IPS DF 6.9 (cell line): Measurements from ENCODE around the gene ADAMTSL2.

Experiments used
- DNase-seq: peaks from one replicate; pipeline ENCODE4 v3.0.0-alpha.2; 2013; ENCODE audit warnings: low read depth, low spot score
- H3K27ac ChIP-seq: one replicate; pipeline ENCODE4 v1.5.1; 2013; ENCODE audit warnings: low read length, control low read depth
- H3K27me3 ChIP-seq: 2 replicates; pipeline ENCODE4 v1.6.1; 2013; ENCODE audit warnings: mild to moderate bottlenecking, low read length; ENCODE audit not compliant: control insufficient read depth, insufficient read depth
- H3K36me3 ChIP-seq: 2 replicates; pipeline ENCODE4 v1.6.1; 2013; ENCODE audit warnings: low read length; ENCODE audit not compliant: control insufficient read depth, insufficient read depth
- H3K4me1 ChIP-seq: 2 replicates; pipeline ENCODE4 v1.6.1; 2013; ENCODE audit warnings: low read length; ENCODE audit not compliant: control insufficient read depth, insufficient read depth
- H3K4me3 ChIP-seq: 2 replicates; pipeline ENCODE4 v1.5.1; 2013; ENCODE audit warnings: mild to moderate bottlenecking, low read length
- H3K9me3 ChIP-seq: 2 replicates; pipeline ENCODE4 v1.6.1; 2013; ENCODE audit warnings: low read length, inconsistent platforms; ENCODE audit not compliant: control insufficient read depth, insufficient read depth
- WGBS: extraction: QIAGEN DNeasy Blood & Tissue Kit; methylation state at CpG from one replicate; pipeline ENCODE4 v1.1.7; 2013; ENCODE audit warnings: mixed read lengths, missing lambda C conversion rate; ENCODE audit not compliant: insufficient read length, insufficient coverage; 5-methylcytosine and 5-hydroxymethylcytosine counted together

Gene ADAMTSL2

DNA sequence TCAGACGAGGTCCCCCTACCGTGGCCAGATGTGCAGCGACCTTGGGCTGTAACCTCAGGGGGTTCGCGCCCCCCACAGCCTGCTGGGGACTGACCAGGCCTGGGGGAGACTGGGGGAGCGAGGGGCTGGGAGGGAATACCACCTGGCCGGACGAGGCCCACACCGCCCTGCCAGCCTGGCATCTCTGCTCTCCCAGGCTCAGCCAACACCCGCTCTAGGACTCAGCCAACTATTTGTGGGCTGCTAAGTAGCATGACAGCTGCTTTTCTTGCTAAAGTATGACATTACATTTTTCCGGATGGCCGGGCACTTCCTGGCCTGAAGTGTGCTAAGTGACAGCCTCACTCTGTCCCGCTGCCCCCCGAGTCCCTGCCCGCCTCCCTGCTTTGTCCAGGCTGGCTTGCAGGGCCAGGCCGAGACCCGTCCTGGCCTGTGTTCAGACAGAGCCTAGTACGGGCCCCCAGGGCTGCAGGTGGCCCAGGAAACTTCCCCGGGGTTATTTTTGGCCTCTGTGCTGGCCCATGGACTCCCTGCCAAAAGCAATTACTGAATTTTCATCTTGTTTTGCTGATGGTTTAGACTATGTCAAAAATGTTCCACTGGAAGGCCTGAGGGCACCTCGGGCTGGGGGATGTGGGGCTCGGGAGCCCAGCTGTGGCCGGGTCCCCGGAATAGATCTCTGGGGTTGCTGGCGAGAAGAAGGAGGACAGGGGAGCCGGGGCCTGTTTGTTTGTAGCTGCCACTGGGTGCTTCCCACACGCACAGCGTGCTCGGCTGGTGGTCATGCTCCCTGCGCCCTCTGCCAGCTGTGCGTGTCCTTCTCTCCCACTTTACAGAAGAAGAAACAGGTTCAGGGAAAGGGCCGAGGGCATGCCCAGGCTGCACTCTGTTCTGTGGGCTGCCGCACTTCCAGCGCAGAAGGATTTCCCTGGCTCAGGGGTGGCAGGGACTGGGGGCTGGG lies 42.2 kb upstream of the ADAMTSL2 start:
- Histone ChIP-seq H3K4me1 (no peaks in the 10 kb centered on the region; the same call in 1 of the 2 replicates), H3K36me3 (no peaks in the 10 kb centered on the region; the same call in 1 of the 2 replicates), H3K27me3 (no peaks in the 10 kb centered on the region), H3K27ac (no peak overlapping the region), H3K9me3 (no peaks in the 10 kb centered on the region), H3K4me3 (no peak overlapping the region)
- DNase-seq, result no peak
- no CpG with 5 or more reads among the region's 33 CpGs for WGBS

DNA sequence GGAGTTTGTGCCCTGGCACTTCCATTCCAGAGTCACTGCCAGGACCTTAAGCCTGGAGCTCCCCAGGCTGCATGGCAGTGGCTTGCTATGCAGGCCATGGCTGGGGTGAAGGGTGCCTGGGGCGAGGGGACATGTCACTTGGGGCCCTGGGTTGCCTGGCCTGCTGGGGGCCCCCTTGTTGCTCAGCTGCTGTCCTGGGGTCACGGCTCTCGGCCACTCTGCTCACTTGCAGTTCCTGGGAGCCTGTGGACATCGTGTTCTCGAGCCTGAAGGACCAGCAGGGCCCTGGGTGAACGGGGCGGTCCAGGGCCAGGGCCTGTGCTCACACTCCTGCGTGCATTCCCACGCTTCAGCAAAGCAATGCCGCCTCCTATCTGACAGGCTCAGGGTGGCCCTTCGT lies 41.1 kb upstream of the ADAMTSL2 start:
- Histone ChIP-seq H3K27ac (no peak overlapping the region), H3K9me3 (no peaks in the 10 kb centered on the region), H3K4me3 (no peak overlapping the region), H3K4me1 (no peaks in the 10 kb centered on the region; the same call in 1 of the 2 replicates), H3K27me3 (no peaks in the 10 kb centered on the region), H3K36me3 (no peaks in the 10 kb centered on the region; the same call in 1 of the 2 replicates)
- whole genome bisulfite sequencing, result no CpG with 5 or more reads among the region's 11 CpGs
- DNase-seq, result no peak

DNA sequence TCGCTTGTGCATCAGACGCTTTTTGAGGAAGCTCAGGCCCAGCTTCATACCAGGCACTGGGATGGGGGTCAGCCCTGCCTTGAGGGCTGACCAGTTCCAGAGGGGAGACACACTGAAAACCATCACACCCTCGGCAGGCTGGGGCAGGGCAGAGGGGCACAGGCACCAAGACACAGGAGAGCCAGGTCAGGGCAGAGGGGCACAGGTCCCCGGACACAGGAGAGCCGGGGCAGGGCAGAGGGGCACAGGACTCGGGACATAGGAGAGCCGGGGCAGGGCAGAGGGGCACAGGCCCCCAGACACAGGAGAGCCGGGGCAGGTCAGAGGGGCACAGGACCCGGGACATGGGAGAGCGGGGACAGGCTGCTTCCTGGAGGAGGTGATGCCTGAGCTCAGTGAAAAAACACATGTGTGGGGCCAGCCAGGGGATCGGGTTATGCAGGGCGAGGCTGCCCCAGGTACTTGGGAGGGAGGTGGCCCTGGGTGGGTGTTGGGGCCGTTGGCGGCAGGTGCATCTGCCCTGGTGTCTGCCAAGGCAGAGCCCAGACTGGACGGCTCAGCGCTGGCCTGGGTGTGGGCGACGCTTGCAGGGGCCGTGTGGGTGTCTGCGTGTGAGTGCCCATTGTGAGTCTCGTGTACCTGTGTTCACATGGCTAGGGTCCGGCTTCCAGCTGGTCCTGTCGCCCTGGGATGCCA lies 40.5 kb upstream of the ADAMTSL2 start:
- Histone ChIP-seq H3K27ac (no peak overlapping the region), H3K36me3 (no peaks in the 10 kb centered on the region; the same call in 1 of the 2 replicates), H3K9me3 (no peaks in the 10 kb centered on the region), H3K27me3 (no peaks in the 10 kb centered on the region), H3K4me1 (no peaks in the 10 kb centered on the region; the same call in 1 of the 2 replicates), H3K4me3 (no peak overlapping the region)
- no peak for DNase-seq
- no CpG with 5 or more reads among the region's 23 CpGs for WGBS

DNA sequence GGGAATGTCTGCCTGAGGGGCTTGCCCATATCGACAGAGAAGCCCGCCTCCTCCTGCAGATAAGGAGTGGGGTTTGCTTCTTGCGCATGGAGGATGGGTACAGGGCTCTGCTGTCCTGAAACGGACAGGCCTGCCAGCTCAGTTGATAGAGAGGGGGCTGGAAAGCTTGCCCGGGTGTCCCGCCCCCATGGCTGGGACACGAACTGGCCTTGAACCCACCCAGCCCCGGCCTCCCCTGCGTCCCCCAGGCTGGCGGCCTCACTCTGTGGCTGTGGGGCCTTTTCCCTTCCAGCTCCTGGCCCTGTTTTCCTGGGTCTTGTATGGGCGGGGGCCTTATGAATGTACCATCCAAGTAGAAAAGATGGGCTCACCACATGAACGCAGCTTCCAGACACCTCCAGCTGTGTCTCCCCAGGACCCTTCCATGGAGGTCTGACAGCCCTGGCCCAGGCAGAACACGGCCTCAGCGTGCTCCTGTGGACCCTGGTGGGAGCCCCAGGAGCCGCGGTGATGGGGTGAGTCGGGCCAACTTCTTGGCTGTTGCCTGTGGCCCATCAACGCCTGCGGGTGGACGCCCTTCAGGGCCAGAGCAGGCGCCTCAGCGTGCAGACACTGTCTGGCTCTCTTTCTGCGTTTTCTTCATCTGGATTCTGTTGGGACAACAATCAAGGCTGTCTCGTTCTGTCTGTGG lies 39.7 kb upstream of the ADAMTSL2 start:
- H3K36me3 ChIP-seq, result no peaks in the 10 kb centered on the region; the same call in 1 of the 2 replicates
- no peak for DNase-seq
- no peaks in the 10 kb centered on the region; the same call in 1 of the 2 replicates for H3K4me1 ChIP-seq
- H3K4me3 ChIP-seq, result no peak overlapping the region
- no peak overlapping the region for H3K27ac ChIP-seq
- no CpG with 5 or more reads among the region's 24 CpGs for WGBS
- H3K27me3 ChIP-seq, result no peaks in the 10 kb centered on the region
- H3K9me3 ChIP-seq, result no peaks in the 10 kb centered on the region

DNA sequence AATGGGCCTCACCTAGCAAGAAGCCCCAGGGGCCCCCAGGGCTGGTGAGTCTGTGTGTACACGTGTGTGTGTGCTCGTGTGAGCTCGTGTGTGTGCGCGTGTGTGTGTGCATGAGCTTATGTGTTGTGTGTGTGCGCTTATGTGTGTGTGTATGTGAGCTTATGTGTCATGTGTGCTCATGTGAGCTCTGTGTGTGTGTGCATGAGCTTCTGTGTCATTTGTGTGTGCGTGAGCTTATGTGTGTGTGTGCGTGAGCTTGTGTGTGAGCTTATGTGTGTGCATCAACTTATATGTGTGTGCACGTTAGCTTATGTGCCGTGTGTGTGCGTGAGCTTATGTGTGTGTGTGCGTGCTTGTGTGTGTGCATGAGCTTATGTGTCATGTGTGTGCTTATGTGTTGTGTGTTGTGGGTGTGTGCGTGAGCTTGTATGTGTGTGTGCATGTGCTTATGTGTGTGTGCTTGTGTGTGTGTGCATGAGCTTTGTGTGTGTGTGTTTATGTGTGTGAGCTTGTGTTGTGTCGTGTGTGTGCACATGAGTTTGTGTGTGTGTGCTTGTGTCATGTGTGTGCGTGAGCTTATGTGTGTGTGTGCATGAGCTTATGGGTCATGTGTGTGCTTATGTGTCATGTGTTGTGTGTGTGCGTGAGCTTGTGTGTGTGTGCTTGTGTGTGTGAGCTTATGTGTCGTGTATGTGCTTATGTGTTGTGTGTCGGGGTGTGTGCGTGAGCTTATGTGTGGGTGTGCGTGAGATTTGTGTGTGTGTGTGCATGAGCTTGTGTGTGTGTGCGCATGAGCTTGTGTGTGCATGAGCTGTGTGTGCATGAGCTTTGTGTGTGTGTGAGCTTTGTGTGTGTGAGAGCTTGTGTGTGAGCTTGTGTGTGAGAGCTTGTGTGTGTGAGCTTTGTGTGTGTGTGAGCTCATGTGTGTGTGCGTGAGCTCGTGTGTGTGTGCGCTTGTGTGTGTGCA lies 38.9 kb upstream of the ADAMTSL2 start:
- WGBS, result 100% methylated on average over 3 of the region's 24 CpGs
- no peak overlapping the region for H3K4me3 ChIP-seq
- H3K27me3 ChIP-seq, result no peaks in the 10 kb centered on the region
- H3K9me3 ChIP-seq, result no peaks in the 10 kb centered on the region
- DNase-seq, result no peak
- no peak overlapping the region for H3K27ac ChIP-seq
- H3K36me3 ChIP-seq, result no peaks in the 10 kb centered on the region; the same call in 1 of the 2 replicates
- no peaks in the 10 kb centered on the region; the same call in 1 of the 2 replicates for H3K4me1 ChIP-seq

DNA sequence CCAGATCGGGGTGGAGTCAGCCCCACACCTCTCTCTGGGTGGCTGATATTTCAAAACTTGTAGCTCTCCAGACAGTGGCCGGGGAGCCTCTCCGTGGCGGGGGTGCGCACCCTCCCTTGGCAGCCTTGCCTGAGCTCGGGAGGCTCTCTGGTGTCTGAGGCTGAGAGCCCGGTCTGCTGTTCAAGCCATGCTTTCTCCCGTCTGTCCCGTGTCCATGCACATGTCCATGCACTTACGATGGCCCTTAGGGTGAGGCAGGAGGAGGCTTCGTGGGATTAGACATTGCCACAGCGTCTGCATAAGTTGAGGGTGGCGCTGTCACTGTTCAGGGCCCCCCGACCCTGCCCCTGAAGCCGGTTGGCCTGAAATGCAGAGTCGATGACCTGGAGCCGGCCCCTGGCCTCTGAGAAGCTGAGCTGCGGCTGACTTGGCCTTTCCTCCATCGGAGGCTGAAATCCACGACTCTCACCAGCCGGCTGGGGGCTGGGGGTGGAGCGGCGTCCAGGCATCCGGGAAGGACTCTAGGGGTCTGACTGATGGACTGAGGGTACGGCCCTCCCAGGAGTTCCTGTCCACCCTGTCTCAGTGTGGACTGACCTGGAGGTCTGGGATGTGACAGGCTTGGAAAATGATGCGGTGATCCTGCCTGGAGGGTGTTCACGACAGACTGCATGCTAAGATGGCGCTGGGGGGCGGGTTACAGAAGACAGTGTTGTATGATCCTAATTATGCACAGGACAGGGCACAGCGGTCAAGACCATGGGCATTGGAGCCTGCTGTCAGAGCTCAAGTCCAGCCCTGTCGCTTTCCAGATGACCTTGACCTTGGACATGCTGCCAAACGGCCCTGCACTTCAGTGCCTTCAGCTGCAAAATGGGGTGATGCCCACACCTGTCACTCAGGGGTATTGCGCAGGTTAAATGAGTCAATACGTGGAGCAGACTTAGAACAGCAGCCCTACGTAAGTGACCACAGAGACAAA lies 37.4 kb upstream of the ADAMTSL2 start:
- no peak overlapping the region for H3K4me3 ChIP-seq
- no peak for DNase-seq
- H3K9me3 ChIP-seq, result no peaks in the 10 kb centered on the region
- no peaks in the 10 kb centered on the region; the same call in 1 of the 2 replicates for H3K4me1 ChIP-seq
- no CpG with 5 or more reads among the region's 35 CpGs for WGBS
- no peak overlapping the region for H3K27ac ChIP-seq
- no peaks in the 10 kb centered on the region for H3K36me3 ChIP-seq
- H3K27me3 ChIP-seq, result no peaks in the 10 kb centered on the region

DNA sequence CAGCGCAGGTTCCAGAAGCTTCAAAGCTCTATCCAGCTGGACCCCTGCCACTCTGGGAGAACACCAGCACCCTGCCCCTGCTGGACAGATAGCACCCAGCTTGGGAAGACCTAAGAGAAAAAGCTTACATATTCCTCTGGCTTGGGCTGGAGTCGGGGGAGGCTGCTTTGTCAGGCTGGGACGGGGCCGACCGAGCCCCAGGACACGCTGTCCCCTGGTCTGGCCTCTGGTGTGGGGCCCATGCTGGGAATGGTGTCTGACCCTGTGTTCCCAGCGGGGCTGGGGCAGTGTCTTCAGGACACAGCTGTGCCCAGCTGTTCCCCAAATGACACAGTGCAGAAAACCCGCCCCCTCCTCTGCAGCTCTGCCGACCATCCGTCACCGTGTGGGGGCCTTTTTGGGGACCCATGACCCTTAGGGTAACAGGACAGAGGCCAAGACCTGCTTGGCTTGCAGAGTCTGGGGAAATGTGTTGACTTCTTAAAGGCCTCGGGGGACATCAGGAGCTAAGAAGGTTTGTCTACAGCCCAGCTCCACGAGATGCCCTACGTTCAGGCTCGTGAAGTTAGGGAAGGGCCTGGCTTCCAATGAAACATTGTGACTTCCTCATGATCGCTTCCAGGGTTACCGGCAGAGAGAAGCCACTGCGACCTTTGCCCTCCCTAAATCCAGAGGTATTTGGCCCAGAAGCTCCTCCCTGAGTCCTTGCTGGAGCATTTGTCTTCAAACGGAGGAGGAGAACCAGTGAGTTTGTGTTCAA lies 35.2 kb upstream of the ADAMTSL2 start:
- H3K4me1 ChIP-seq, result no peaks in the 10 kb centered on the region
- no peak for DNase-seq
- H3K4me3 ChIP-seq, result no peak overlapping the region
- no peaks in the 10 kb centered on the region for H3K27me3 ChIP-seq
- no CpG with 5 or more reads among the region's 19 CpGs for WGBS
- no peak overlapping the region for H3K27ac ChIP-seq
- H3K9me3 ChIP-seq, result no peaks in the 10 kb centered on the region
- no peaks in the 10 kb centered on the region for H3K36me3 ChIP-seq

DNA sequence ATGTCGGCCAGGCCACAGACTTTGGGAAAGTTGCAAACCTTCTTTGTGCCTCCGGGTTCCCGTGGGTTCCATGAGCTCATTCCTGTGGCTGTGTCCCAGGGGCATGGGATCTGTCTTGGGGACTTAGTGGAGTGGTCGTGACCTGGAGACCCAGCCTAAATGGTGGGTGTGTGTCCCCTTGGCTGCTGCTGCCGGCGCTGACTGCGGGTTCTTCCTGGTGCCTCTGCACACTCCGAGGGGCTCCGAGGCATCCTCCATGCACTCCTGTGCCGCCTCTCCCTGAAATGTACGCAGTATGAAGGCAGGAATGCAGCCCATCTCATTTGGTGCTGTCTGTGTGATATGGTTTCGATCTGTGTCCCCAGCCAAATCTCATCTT lies 34.6 kb upstream of the ADAMTSL2 start:
- H3K27ac ChIP-seq, result no peak overlapping the region
- no CpG with 5 or more reads among the region's 12 CpGs for WGBS
- no peaks in the 10 kb centered on the region for H3K9me3 ChIP-seq
- H3K36me3 ChIP-seq, result no peaks in the 10 kb centered on the region
- H3K27me3 ChIP-seq, result no peaks in the 10 kb centered on the region
- no peaks in the 10 kb centered on the region for H3K4me1 ChIP-seq
- H3K4me3 ChIP-seq, result no peak overlapping the region
- DNase-seq, result no peak
